Body of pancreas (tissue), 4 donors: ENCODE data around the gene GRHL1.

Experiments
- POLR2A ChIP-seq, 3 donors: fragments of 450-650 bp; IDR thresholded peaks; one replicate each; pipeline ENCODE4 v1.6.1; 2016; ENCODE audit warnings: antibody characterized with exemption in 3 of 3, mild to moderate bottlenecking in 2 of 3
- TF ChIP-seq, protein P1 (sequence below), 7 experiments: fragments of 450-650 bp in 4 of 7; fragments of 200-600 bp in 3 of 7; sonication (generic) in 3 of 7; IDR thresholded peaks; one replicate each; pipeline ENCODE4 v1.5.1; 2016 to 2019; ENCODE audit warnings: antibody characterized with exemption in 7 of 7

DNA sequence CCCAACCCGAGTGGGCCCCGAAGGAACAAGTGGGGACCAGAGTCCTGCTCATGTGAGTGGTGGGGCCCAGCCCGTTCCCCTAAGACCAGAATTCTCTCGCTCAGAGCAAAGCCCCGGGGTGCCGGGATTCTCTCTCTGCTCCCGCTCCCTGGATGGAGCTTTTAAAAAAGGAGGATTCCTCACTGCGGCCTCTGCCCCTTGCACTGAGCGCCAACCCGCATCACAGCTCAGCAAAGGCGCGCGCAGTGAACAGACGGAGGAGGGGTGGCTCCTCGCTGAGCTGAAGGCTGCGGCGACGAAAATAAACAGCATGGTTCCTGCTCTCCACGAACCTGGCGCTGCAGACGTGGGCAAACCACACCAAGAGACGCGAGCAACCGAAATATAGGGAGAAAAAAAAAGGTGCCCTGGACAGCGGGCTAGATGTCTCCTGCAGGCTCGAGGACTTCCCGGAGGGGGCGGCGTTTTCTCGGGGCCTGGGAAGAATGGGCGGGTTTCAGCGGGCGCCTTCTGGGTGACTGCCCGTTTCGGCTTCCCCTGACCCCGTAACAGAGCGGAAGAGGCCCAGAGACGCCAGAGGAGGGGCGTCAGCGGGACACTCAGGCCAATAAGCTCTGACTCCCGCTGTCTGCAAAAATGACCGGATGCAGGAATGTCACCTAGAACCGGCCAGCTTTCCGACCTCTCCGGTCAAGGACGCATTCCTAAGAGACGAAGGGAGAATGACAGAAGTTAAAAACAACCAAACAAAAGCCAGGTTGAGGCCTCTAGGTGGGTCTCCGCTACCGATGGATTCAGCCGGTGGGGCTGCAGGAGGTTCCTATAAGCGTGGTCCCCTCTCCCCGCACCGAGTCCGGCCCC is 91.0 kb downstream of the GRHL1 start:
- TF ChIP-seq POLR2A (IDR thresholded peaks at IDR 0.05): peak; percentile 58 to 81 (median 71)
- TF ChIP-seq, protein P1, sequence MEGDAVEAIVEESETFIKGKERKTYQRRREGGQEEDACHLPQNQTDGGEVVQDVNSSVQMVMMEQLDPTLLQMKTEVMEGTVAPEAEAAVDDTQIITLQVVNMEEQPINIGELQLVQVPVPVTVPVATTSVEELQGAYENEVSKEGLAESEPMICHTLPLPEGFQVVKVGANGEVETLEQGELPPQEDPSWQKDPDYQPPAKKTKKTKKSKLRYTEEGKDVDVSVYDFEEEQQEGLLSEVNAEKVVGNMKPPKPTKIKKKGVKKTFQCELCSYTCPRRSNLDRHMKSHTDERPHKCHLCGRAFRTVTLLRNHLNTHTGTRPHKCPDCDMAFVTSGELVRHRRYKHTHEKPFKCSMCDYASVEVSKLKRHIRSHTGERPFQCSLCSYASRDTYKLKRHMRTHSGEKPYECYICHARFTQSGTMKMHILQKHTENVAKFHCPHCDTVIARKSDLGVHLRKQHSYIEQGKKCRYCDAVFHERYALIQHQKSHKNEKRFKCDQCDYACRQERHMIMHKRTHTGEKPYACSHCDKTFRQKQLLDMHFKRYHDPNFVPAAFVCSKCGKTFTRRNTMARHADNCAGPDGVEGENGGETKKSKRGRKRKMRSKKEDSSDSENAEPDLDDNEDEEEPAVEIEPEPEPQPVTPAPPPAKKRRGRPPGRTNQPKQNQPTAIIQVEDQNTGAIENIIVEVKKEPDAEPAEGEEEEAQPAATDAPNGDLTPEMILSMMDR (IDR thresholded peaks at IDR 0.05): peak in 4 of 7 experiments; percentile 7 to 27 (median 18)
